Measurements from ENCODE around the gene ANKRD33B. TPM values are rescaled to one million over a fixed set of nuclear protein-coding genes. Genes with fewer than 3 reads are reported as not detected.

ANKRD33B gene
- total RNA-seq, 6 experiments from 2014 or later = 6.3 to 13.2 (median 11.9) TPM

DNA sequence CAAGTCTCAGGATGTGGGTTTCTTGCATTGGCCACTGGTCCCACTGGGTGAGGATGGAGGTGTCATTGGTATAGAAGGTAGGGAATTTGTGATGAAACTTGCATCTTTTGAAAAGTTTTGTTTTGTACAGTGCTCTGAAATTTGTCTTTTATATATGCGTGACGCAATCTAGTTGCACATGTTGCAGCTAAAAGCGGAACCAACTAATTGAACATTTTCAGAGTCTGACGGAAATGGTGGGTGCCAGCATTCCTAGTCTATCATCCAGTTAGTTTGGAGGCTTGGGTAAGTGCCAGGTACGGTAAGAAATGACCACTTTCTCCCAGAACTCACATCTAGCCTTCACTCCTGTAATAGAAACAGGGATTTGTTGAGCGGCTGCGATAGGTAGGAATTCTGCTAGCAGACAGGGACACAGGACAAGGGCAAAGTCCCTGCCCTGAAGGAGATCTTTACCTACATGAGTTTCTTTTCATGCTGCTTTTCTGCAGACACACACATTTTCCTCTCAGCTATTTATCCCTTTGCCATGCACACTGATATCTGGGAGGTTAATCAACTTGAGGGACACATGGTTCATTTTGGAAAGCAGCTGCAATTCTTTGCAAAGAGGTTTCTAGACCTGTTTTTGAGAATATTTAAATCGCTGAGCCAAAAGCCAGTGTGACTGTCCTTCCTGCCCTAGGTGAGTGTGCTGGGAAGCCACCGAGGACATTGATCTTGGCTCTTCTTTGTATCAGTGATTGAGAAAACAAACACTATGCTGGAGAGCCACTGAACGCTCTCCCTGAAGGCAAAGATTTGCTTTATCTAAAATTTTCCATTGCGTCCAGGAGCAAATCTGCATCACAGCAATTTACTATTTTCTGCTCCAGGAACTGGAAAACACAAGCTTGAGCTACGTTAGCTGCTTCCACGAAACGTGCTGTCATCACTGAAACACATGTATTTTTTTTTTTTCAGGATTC, 107.5 kb downstream of the ANKRD33B start:
- TF ChIP-seq, protein P1, sequence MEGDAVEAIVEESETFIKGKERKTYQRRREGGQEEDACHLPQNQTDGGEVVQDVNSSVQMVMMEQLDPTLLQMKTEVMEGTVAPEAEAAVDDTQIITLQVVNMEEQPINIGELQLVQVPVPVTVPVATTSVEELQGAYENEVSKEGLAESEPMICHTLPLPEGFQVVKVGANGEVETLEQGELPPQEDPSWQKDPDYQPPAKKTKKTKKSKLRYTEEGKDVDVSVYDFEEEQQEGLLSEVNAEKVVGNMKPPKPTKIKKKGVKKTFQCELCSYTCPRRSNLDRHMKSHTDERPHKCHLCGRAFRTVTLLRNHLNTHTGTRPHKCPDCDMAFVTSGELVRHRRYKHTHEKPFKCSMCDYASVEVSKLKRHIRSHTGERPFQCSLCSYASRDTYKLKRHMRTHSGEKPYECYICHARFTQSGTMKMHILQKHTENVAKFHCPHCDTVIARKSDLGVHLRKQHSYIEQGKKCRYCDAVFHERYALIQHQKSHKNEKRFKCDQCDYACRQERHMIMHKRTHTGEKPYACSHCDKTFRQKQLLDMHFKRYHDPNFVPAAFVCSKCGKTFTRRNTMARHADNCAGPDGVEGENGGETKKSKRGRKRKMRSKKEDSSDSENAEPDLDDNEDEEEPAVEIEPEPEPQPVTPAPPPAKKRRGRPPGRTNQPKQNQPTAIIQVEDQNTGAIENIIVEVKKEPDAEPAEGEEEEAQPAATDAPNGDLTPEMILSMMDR (IDR thresholded peaks at IDR 0.05) = no peak
- H3K27ac Mint-ChIP-seq = no peak overlapping the region
- DNase-seq = no peak
- no peak overlapping the region for H3K4me3 Mint-ChIP-seq
- peaks cover 15% of the 10 kb centered on the region for H3K9me3 Mint-ChIP-seq
- H3K4me1 Mint-ChIP-seq (ENCODE audit: low read depth) = no peaks in the 10 kb centered on the region; the same call in 1 of the 2 replicates
- peaks cover 8% of the 10 kb centered on the region for H3K27me3 Mint-ChIP-seq (ENCODE audit: insufficient read depth)
- H3K36me3 Mint-ChIP-seq (ENCODE audit: low read depth) = peaks cover under 1% of the 10 kb centered on the region; the same call in 1 of the 2 replicates

DNA sequence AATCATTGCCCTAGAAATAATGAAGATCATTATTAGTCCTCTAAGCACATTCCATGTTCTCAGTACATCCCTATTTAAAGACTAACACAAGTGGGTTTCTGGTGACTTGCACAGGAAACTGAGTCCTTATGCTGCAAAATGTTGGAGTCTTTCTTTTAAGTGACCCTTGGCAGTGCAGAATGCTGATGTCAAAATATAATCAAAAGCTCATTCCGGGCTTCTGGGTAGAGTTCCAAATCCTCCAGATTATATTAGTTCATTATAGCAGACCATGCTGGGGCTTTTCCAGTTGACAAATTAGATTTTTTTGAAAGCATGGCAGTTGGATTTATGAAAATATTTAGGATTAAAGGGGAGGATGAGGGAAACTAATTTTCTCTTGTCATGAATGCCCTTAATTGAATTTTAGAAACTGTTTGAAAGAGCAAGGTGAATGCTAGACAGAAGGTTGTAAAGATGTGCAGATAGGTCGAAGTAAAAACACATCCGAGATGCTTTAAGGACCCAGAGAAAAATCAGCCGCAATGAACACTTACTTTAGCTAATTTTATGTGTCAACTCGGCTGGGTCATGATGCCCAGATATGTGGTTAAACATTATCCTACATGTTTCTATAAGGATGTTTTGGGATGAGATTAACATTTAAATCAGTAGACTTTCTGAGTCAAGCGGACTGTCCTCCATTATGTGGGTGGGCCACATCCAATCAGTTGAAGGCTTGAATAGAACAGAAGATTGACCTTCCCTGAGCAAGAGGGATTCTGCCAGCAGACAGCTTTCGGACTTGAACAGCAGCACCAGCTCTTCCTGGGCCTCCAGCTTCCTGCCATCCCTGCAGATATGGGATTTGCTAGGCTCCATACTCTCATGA, 108.5 kb downstream of the ANKRD33B start:
- H3K36me3 Mint-ChIP-seq (ENCODE audit: low read depth) = peaks cover 11% of the 10 kb centered on the region
- H3K27ac Mint-ChIP-seq = no peak overlapping the region
- TF ChIP-seq, protein P1 (IDR thresholded peaks at IDR 0.05) = no peak
- H3K9me3 Mint-ChIP-seq = peaks cover 14% of the 10 kb centered on the region
- no peaks in the 10 kb centered on the region; the same call in 1 of the 2 replicates for H3K4me1 Mint-ChIP-seq (ENCODE audit: low read depth)
- no peak overlapping the region for H3K4me3 Mint-ChIP-seq
- no peak for DNase-seq
- peaks cover 12% of the 10 kb centered on the region for H3K27me3 Mint-ChIP-seq (ENCODE audit: insufficient read depth)

GRCh38 chr5:10673017-10673389, 109.1 kb downstream of the ANKRD33B start:
- Mint-ChIP-seq H3K27me3 (ENCODE audit: insufficient read depth) (peaks cover 15% of the 10 kb centered on the region), H3K27ac (no peak overlapping the region), H3K4me3 (no peak overlapping the region), H3K9me3 (peaks cover 16% of the 10 kb centered on the region), H3K4me1 (ENCODE audit: low read depth) (peaks cover 6% of the 10 kb centered on the region), H3K36me3 (ENCODE audit: low read depth) (peaks cover 17% of the 10 kb centered on the region)
- TF ChIP-seq, protein P1 (IDR thresholded peaks at IDR 0.05) = no peak
- DNase-seq = no peak

GRCh38 chr5:10673407-10673806, 109.5 kb downstream of the ANKRD33B start:
- no peak overlapping the region for H3K27ac Mint-ChIP-seq
- TF ChIP-seq, protein P1 (IDR thresholded peaks at IDR 0.05) = no peak
- peaks cover 15% of the 10 kb centered on the region for H3K27me3 Mint-ChIP-seq (ENCODE audit: insufficient read depth)
- DNase-seq = no peak
- no peak overlapping the region for H3K4me3 Mint-ChIP-seq
- H3K4me1 Mint-ChIP-seq (ENCODE audit: low read depth) = peaks cover 10% of the 10 kb centered on the region
- H3K36me3 Mint-ChIP-seq (ENCODE audit: low read depth) = peaks cover 19% of the 10 kb centered on the region
- peaks cover 13% of the 10 kb centered on the region for H3K9me3 Mint-ChIP-seq

- Mint-ChIP-seq H3K4me1 (ENCODE audit: low read depth) (peaks cover 16% of the 10 kb centered on the region), H3K9me3 (peaks cover 7% of the 10 kb centered on the region), H3K4me3 (no peak overlapping the region), H3K27ac (no peak overlapping the region), H3K27me3 (ENCODE audit: insufficient read depth) (peaks cover 15% of the 10 kb centered on the region), H3K36me3 (ENCODE audit: low read depth) (peaks cover 23% of the 10 kb centered on the region)
- TF ChIP-seq, protein P1 (IDR thresholded peaks at IDR 0.05) = no peak
- no peak for DNase-seq
These were observed 110.2 kb downstream of the ANKRD33B start for GRCh38 chr5:10674096-10674495.

Measured in HFFc6 (cell line).